OCI-LY1 (cell line): ENCODE data around the gene GALNT2.
A peak's percentile ranks its signal among the peaks of the same experiment; 100 is the strongest.

Source experiments
- H2AFZ ChIP-seq: fragments of 200-600 bp; sonication (generic), shearing (Covaris generic); 2 replicates; pipeline ENCODE4 v1.6.0; 2014; ENCODE audit warnings: antibody characterized with exemption, mild to moderate bottlenecking, low read length
- H3F3A ChIP-seq: fragments of 200-600 bp; sonication (generic), shearing (Covaris generic); 2 replicates; pipeline ENCODE4 v1.6.0; 2014; ENCODE audit warnings: mild to moderate bottlenecking, antibody characterized with exemption, low read length, moderate library complexity; ENCODE audit not compliant: insufficient read depth
- H3K27ac ChIP-seq: fragments of 200-600 bp; sonication (generic); 2 replicates; pipeline ENCODE4 v1.5.1; 2014; ENCODE audit warnings: low read length, mixed run types, mild to moderate bottlenecking, low read depth; ENCODE audit not compliant: poor library complexity, severe bottlenecking
- H3K27me3 ChIP-seq: fragments of 200-600 bp; sonication (generic); 2 replicates; pipeline ENCODE4 v1.6.0; 2014; ENCODE audit warnings: antibody characterized with exemption, mild to moderate bottlenecking, low read length, moderate library complexity; ENCODE audit not compliant: insufficient read depth
- H3K36me3 ChIP-seq: fragments of 200-600 bp; sonication (generic); 2 replicates; pipeline ENCODE4 v1.6.1; 2014; ENCODE audit warnings: mild to moderate bottlenecking, antibody characterized with exemption, low read length, moderate library complexity, mixed read lengths; ENCODE audit not compliant: insufficient read depth
- H3K4me1 ChIP-seq: fragments of 200-600 bp; sonication (generic); 2 replicates; pipeline ENCODE4 v1.5.1; 2014; ENCODE audit warnings: mild to moderate bottlenecking, low read length, moderate library complexity; ENCODE audit not compliant: insufficient read depth, severe bottlenecking
- H3K4me2 ChIP-seq: fragments of 200-600 bp; sonication (generic), shearing (Covaris generic); 2 replicates; pipeline ENCODE4 v1.6.1; 2014; ENCODE audit warnings: low read length
- H3K4me3 ChIP-seq: fragments of 200-600 bp; sonication (generic); 2 replicates; pipeline ENCODE4 v1.5.1; 2014; ENCODE audit warnings: low read length, low read depth, mild to moderate bottlenecking, mixed read lengths; ENCODE audit not compliant: poor library complexity, severe bottlenecking
- H3K79me2 ChIP-seq: fragments of 200-600 bp; shearing (Covaris generic); 2 replicates; pipeline ENCODE4 v1.6.1; 2016; ENCODE audit warnings: mixed run types, low read length, mixed read lengths; ENCODE audit not compliant: insufficient read depth
- H3K9ac ChIP-seq: fragments of 200-600 bp; sonication (generic), shearing (Covaris generic); 2 replicates; pipeline ENCODE4 v1.6.1; 2014; ENCODE audit warnings: mild to moderate bottlenecking, low read length, mixed read lengths
- H3K9me2 ChIP-seq: fragments of 200-600 bp; sonication (generic), shearing (Covaris generic); 2 replicates; pipeline ENCODE4 v1.6.1; 2014; ENCODE audit warnings: low read depth, mild to moderate bottlenecking, low read length, mixed read lengths
- H3K9me3 ChIP-seq: fragments of 200-600 bp; shearing (Covaris generic); 2 replicates; pipeline ENCODE4 v1.6.1; 2014; ENCODE audit warnings: low read length, mixed read lengths
- H4K20me1 ChIP-seq: fragments of 200-600 bp; sonication (generic), shearing (Covaris generic); 2 replicates; pipeline ENCODE4 v1.6.0; 2016; ENCODE audit warnings: mild to moderate bottlenecking, low read length; ENCODE audit not compliant: insufficient read depth
- CTCF ChIP-seq: fragments of 200-600 bp; sonication (generic), shearing (Covaris generic); IDR thresholded peaks from 2 replicates; pipeline ENCODE4 v1.5.1; 2017; ENCODE audit warnings: mild to moderate bottlenecking, antibody characterized with exemption, low read length, moderate library complexity, mixed read lengths
- EZH2 ChIP-seq: fragments of 200-600 bp; sonication (generic), shearing (Covaris generic); IDR thresholded peaks from 2 replicates; pipeline ENCODE4 v1.8.0; 2017; ENCODE audit warnings: borderline replicate concordance, mixed run types, mild to moderate bottlenecking, antibody characterized with exemption, low read length, moderate library complexity, mixed read lengths

The GALNT2 gene

DNA sequence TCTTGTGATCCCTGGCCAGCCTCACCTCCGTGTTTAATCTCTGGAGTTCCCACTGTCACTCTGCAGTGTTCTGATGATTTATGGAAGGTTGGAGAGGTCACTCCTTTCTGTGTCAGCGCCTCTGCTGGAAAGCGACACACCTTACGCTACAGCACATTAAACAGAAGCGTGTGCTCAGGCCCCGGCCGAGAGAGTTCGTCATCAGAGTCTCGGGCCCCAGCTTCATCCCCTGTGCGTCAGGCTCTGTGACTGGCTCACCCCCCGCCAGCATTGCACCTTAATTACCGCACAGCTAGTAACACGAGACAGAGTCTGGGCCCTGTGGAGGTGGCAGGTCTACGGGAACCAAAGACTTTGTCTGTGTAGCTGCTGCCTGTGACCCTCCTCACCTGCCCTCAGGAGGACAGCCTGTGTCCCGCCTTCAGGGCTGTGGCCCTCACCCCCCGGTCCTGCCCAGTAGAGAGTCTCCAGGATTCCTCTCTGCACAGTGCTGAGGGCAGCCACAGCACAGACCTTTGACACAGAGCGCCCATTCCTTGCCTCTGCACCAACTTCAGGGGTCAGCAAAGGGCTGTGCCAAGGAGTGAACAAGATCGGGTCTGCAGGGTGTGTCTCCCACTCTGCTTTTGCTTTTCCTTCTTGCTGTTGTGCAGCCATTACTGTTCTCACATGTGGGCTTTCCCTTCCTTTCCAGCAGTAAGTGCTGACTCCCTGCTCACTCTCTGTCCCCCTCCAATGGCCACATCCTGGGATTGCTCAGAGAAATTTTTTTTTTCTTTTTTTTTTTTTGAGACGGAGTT lies 201.5 kb downstream of the GALNT2 start:
- no peak for TF ChIP-seq EZH2
- TF ChIP-seq CTCF, result peak; percentile 16; the same call in 1 of the 2 replicates

DNA sequence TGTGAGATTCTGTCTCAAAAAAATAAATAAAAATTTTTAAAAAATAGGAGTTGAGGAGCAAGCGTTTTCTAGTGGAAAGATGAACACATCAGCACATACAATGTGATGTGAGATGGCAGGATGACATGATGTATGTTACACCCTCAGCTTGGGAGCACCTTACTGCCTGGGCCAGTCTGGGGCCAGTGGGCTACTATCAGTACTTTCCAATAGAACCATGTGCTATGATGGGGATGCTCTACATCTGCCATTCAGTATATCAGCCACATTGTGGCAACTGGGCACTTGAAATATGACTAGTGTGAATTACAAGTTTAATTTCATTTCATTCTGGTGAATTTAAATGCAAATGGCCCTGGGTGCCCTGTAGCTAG lies 203.1 kb downstream of the GALNT2 start:
- Histone ChIP-seq H3K27me3 (no peaks in the 10 kb centered on the region), H2AFZ (no peak overlapping the region), H3K9ac (peak overlapping the region; percentile 48; the same call in 1 of the 2 replicates), H3K36me3 (peaks cover 37% of the 10 kb centered on the region), H3K9me3 (no peaks in the 10 kb centered on the region), H3K4me2 (peak overlapping the region; percentile 51; the same call in 1 of the 2 replicates), H3K9me2 (no peaks in the 10 kb centered on the region), H3K79me2 (no peaks in the 10 kb centered on the region), H3K4me3 (no peak overlapping the region), H3F3A (no peaks in the 10 kb centered on the region), H4K20me1 (no peaks in the 10 kb centered on the region), H3K27ac (peak overlapping the region; percentile 90), H3K4me1 (peaks cover 51% of the 10 kb centered on the region)
- TF ChIP-seq EZH2 (no peak), CTCF (no peak)

More for the DNA sequence above, 201.5 kb downstream of the GALNT2 start:
- H3K36me3 ChIP-seq, result peaks cover 35% of the 10 kb centered on the region; the same call in 1 of the 2 replicates
- H3K27me3 ChIP-seq, result no peaks in the 10 kb centered on the region
- no peak overlapping the region for H2AFZ ChIP-seq
- H3K9me2 ChIP-seq, result no peaks in the 10 kb centered on the region
- H3K4me3 ChIP-seq, result no peak overlapping the region
- H4K20me1 ChIP-seq, result no peaks in the 10 kb centered on the region
- H3K4me1 ChIP-seq, result peaks cover 58% of the 10 kb centered on the region
- H3K9ac ChIP-seq, result no peak overlapping the region
- no peaks in the 10 kb centered on the region for H3F3A ChIP-seq
- H3K9me3 ChIP-seq, result no peaks in the 10 kb centered on the region
- H3K79me2 ChIP-seq, result no peaks in the 10 kb centered on the region
- peak overlapping the region; percentile 72 for H3K27ac ChIP-seq
- no peak overlapping the region for H3K4me2 ChIP-seq

GRCh38 chr1:230270559-230271281 lies 203.7 kb downstream of the GALNT2 start:
- Histone ChIP-seq H2AFZ (no peak overlapping the region), H3K9ac (peak overlapping the region; percentile 48; the same call in 1 of the 2 replicates), H3K27ac (peak overlapping the region; percentile 90), H3K27me3 (no peaks in the 10 kb centered on the region), H3K4me1 (peaks cover 45% of the 10 kb centered on the region), H3K4me3 (no peak overlapping the region), H3F3A (no peaks in the 10 kb centered on the region), H3K36me3 (peaks cover 37% of the 10 kb centered on the region), H3K79me2 (no peaks in the 10 kb centered on the region), H3K9me2 (no peaks in the 10 kb centered on the region), H4K20me1 (no peaks in the 10 kb centered on the region), H3K9me3 (no peaks in the 10 kb centered on the region), H3K4me2 (peak overlapping the region; percentile 51; the same call in 1 of the 2 replicates)
- TF ChIP-seq EZH2 (no peak), CTCF (no peak)
